ENCODE measurements around the gene MATN4.

DNA sequence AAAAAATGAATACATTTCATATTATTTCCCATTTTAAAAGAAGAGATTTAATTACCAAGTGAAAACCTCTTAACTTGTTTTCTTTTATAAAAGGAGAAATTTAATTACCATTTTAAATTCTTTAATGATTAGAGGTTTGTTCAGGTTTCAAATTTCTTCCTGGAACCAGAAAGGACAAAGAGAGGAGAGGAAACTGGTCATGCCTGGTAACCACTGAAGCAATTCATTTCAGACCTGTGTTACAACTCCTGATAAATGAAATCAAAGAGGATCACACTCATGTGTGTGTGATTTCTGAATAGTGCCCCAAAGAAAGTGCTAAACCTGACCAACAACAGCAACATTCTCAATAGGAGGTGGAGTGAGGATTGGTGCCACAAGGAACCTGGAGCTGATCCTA, 41.1 kb downstream of the MATN4 start:
- TF ChIP-seq CTCF (IDR thresholded peaks at IDR 0.05) (no peak), POLR2A (IDR thresholded peaks at IDR 0.05) (no peak)
